HG03439 (cell line): ENCODE data around the gene DYRK1A.

ENCODE experiments used
- ATAC-seq: cut with Tn5 transposase; IDR thresholded peaks from one replicate; pipeline ENCODE4 v1.9.1; 2021; ENCODE audit warnings: mild to moderate bottlenecking, moderate library complexity; ENCODE audit not compliant: unreplicated experiment

Gene DYRK1A

DNA sequence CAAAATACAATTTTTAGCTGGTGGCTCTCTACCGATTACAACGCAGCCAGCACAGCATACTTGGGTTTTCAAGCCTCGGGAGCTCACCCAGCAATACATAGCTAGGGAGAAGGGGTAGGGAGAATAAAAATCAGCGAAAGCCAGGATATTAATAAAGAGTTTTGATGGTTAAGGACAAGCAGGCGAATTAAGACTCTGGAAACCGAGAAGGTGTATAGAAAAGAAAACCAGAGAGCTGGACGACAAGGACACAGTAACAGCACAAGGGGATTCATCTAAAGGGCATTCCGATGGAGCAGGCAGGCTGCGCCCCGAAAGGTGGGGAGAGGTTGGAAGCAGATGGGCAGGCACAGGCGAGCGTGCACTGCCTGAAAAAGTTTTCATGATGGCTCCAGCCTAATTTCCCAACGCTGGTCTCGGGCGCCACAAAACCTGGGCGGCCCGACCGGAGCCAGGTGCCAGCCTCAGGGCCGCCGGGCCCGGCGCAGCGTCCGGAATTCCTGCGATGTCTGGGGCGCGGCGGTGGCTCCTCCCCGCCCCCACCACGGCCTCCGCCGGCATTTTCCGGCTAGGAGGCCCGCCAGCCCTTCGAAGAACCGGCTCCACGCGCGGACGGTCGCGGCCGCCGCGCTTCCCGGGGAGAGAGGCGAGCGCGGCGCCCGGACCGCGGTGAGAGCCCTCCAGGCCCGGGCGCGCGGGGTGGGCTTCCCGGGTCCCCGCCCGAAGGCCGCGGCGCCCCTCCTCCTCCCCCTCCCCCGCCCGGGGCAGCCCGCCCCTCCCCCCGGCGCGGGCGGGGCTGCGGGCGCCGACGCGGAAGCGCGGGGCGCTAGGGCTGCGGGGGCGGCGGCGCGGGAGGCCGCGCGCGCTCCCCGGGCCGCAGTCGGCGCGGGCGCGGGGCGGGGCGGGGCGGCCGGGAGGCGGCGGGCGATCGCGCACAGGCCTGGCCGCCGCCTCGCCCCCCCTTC, 774 bp upstream of the DYRK1A start:
- peak; percentile 35 for ATAC-seq

DNA sequence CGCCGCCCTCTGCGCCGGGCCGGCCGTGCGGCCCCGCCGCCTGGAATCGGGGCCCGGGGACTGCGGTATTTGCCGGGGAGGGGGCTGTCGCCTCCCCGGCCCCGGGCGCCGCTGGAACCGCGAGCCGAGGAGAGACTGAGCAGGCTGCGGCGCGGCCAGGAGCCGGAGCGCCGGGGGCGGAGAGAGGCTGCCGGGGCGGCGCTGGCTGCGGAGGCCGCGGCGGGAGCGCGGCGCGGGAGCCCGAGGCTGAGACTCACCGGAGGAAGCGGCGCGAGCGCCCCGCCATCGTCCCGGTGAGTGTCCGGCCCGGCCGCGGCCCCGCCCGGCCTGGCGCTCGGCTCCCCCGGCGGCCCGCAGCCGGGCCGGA, 746 bp downstream of the DYRK1A start:
- ATAC-seq, result no peak

DNA sequence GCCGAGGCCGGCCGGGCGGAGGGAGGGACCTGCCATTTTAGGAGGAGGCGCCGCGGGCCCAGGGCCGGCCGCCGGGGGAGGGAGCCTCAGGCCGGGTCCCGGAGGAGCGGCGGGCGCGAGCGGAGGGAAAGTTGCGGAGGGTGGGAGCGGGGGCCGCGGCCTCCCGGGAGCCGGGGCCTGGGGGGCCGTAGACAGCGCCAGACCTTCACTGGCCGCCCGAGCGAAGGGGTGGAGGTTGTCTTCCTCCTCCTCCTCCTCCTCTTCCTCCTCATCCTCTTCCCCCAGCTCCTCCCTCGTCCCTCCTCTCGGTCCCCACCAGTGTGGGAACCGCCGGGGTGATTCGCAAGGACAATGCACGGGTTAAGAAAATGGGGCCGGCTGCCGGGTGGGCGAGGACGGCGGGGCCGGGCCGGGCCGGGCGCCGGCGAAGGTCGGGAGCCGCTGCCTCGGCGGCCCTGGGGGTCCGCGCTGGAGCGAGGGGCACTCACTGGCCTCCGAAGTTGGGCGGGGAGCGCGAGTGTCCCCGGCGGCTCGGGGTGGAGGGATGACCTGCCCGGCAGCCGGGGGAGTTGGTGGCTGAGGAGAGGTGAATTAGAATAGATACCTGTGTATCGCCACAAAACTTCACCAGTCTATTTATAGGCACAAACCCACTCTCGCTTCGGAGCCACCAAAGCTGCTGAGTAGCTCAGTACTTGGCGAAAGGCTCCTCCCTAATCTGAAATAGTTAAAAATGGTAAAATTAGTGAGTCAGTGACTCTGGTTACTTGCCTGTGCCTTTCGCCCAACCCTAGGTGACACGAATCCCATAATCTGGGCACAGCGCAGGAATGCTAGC, 1.3 kb downstream of the DYRK1A start:
- no peak for ATAC-seq

DNA sequence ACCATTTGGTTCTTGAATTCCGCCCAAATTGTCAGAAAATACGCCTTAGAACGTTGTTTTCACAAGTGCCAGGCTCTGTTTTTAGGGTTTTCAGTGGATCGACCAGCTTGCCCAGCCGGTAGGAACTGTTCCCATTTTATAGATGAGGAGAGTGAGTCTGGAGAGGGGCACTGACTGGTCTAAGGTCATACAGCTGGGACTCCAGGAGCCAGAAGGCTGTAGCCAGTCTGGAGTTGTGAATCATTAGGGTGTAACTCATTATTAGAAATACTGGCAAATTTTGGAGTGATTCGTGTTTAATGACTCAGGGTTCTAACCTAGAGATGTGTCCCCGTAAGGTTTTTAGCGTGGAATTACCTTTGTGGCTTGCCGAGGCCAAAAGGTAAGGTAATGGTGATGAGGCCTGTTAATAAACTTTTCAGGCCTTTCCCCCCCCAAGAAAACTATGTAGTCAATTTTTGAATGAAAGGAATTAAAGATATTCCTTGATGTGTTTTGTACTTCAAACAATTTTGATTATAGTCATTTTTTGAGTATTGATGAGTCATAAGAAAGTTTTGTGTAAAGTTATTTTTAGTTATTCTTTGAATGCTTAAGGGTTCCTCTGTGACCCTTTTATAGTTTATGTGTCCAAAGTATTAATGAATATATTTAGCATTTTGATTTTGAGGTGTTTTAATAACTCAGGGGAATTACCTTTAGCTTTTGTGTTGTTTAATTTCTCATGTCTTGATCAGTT, 2.1 kb downstream of the DYRK1A start:
- no peak for ATAC-seq

DNA sequence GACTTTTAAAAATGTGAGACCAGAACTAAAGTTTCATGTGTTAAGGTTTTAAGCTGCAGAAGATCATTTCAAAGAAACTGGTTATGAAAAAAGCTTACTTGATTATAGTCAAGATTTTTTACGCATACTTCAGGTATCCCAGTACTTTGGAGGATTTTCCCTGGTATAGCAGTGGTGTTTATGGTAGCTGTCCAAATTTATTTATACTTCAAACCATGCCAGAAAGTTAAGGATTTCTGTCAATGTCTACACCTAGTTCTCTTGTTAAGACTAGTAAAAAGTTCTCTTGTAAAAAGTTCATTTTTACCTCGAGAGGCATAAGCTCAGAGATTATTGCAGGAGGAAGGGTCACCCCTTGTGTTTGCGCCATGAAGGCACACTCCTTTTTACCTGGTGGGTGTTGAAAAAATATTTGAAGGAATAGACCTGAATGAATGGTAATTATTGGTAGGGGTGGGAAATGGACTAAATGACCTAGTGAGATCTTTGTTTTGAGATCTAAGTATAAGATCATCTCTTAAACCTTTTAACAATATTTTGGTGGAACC, 2.8 kb downstream of the DYRK1A start:
- ATAC-seq, result no peak

DNA sequence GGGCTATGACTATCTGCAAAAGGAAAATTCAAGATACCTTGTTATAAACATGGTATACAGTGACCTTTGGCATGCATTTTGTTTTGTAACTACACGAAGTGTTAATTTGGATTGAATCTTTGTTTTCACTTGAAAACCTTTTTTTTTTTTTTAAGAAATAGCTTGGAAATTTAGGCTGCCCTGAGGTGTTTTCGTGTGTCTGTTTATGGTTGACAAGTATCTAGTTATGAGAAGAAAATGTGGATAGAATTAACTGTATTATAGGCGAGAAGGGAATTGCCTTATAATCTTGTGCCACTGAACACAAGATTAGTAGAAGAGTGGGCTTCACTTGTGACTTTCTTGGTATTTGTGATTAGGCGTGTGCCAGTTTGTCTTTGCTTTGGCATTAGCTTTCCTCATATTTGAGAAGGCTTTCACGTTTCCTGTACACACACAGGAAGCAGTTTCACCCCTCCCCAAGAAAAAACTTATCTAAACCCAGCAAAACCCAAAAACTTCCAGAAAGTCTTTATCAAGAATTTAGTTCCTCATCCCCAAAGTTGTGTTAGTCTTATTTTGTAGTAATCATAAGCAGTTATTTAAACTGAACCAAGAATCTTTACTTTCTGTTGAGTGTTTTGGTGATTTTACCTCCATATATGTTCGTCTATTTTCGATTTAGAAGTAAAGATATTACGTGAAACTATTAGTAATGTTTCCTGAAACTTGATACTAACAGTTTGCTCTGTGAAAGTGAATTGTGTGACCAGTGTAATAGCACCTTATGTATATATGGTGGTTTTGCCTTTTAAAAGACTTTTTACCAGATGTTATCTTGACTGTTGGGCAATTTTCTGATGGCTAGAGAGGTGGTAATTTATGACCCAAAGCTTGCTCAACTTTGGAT, 3.8 kb downstream of the DYRK1A start:
- no peak for ATAC-seq

DNA sequence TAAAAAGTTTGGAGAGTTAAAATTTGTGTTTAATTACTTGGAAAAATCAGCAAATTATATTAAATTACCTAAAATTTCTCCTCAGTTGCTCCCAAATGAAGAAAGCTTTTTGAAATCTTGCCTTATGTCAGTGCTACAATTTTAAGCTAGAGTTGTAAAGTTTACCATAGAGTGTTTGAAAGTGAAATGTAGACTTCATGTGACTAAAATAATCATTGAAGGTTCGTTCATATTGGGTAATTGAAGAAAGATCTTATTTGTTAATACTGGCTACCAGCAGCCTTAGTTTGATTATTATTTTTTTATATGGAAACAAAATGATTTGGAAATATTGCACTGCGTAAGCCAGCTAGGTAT, 4.4 kb downstream of the DYRK1A start:
- ATAC-seq, result no peak

DNA sequence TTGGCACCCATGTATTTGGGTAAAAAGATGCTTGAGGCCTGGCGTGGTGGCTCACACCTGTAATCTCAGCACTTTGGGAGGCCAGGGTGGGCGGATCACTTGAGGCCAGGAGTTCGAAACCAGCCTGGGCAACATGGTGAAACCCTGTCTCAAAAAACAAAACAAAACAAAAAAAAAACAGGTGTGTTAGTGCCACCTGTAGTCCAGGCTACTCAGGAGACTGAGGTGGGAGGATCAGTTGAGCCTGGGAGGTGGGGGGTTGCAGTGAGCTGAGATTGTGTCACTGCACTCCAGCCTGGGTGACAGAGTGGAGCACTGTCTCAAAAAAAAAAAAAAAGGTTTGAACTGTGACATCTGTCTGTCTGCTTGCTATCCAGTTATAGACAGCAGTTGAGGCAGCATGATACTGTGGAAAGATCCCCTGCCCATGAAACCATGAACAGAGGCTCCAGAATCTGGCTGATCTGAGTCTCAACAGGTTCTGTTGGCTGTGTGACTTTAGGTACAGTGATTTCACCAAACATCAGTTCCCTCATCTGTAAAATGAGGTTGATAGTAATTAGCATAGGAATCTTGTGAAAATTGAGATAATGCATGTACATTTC, 5.7 kb downstream of the DYRK1A start:
- ATAC-seq, result no peak

DNA sequence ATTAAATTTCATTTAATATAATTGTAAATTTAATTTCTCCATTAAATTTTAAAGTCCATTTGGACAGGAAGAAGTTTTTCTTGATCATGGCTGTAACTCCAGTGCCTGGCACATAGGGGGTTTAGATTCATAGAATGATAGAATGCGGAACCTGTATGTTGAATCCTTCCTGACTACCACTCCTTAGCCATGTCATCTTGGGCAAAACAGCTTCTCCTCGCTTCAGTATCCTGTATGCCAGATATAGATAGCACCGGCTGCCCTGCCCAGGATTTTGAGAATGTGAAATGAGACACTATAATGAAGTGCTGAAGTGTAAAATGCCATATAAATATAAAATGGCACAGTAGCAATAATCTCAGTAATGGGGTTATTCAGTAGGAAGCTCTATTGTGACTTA, 6.4 kb downstream of the DYRK1A start:
- no peak for ATAC-seq

DNA sequence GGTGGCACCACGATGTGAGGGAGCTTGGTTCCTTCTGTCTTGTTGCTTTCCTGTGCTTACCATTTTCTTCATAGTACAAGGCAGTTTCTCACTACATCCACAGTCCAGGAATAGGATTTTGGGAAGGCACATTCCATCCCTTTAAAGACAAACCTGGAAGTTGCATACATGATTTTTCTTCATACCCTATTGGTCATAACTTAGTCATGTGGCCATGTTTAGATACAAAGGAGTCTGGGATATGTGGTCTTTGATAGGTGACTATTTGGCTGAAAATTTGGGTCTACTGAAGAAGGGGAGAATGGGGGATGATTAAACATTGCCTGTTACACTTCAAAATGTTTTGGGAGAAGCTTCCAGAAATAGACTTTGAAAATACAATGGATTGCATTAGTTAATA, 7.0 kb downstream of the DYRK1A start:
- ATAC-seq, result no peak

DNA sequence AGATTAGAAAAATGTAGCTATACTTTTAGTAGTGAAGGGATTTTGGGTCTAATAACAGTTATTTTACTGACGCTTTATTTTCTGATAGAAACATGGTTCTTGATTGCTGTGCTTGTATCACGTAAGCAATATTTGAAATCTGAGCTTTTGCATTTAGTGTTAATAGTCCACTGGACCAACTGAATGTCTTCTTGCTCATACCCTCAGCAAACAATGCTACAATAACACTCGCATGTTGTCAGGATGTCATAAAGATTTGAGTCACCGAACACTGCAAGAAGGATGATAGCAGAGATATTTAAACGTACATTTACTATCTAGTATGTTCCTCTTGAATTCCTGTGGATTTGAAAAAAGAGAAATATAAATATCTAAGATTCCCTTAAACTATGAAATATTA, 7.5 kb downstream of the DYRK1A start:
- no peak for ATAC-seq

DNA sequence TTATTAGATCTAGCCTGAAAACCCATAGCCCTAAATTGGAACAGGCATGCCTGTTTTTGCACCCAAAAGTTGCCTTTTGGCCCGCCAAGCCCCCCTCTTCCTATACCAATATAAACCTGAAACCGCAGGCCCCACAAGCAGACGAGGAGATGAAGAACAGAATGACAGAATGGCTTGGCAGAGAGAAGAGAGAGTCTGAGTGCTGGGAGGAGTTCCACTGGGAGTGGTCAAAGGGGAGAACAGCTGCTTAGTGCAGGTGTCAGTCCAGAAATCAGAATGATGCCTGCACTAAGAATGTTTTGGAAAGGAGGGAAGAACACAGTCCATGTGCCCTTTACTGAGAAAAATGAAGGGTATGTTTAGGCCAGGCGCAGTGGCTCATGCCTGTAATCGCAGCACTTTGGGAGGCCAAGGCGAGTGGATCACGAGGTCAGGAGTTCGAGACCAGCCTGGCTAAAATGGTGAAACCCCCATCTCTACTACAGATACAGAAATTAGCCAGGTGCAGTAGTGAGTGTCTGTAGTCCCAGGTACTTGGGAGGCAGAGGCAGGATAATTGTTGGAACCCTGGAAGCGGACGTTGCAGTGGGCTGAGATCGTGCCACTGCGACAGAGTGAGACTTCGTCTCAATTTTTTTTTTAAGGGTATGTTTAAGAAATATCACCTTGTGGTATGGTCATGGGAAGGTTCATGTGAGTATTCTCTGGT, 9.4 kb downstream of the DYRK1A start:
- ATAC-seq, result no peak

DNA sequence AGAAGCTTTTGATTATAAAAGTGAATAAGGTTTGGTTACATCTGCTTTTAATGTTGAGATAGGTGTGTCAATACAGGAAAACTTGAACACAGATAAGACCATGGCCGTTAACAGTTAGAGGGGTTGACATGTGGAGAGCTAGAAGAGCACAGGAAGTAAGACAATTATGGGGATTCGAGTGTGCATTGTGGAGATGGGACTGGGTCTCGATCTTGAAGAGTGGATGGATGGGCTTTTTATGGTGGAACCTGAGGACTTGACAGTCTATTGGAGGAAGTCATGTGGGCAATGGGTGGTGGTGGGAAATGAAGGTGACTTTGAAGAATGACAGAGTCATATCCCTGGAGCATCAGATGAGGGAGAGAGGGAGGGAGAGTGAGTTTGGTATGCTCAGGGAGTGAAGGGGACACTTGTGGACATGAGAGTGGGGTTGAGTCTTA, 12.1 kb downstream of the DYRK1A start:
- no peak for ATAC-seq

DNA sequence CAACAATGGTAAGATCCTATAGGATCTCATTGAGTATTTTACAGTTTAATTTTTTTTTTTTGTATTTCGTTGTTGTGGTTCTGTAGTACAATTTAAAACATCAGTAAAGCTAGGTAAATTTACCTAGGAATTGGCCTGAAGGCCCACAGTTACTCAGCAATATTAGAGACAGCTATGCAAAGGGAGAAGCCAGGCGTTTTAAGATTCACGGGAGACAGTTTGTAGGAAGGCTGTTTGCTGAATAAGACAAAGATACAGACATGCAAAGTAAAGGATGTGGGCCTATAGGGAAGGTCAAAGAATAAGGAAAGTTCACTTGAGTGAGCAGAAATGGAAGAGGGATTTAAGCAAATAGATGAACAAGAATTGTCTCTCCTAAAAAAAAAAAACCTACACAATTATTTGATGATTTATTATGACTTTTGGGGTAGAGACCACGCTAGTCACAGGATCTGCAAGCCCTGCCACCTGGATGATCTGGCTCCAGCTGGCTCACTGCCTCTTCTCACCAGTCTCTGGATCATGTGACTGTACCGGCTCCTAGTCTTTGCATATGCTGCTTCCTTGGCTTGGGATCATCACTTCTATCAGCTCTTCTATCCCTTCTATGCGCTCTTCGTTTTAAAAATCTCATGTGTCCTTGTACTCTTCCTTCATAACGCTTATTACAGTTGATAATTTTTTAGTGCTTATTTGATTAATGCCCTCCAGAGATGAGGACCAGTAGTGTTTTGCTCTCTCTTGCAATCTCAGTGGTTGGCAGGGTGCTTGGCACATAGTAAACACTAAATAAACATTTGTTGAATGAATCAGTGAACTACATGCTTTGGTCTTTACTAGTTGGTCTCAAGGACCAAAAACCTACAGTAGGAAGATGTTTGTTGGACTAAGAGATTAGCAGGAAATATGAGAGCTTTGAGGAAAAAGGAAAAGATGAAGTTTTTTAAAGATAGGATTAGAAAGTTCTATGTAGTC, 14.1 kb downstream of the DYRK1A start:
- no peak for ATAC-seq

DNA sequence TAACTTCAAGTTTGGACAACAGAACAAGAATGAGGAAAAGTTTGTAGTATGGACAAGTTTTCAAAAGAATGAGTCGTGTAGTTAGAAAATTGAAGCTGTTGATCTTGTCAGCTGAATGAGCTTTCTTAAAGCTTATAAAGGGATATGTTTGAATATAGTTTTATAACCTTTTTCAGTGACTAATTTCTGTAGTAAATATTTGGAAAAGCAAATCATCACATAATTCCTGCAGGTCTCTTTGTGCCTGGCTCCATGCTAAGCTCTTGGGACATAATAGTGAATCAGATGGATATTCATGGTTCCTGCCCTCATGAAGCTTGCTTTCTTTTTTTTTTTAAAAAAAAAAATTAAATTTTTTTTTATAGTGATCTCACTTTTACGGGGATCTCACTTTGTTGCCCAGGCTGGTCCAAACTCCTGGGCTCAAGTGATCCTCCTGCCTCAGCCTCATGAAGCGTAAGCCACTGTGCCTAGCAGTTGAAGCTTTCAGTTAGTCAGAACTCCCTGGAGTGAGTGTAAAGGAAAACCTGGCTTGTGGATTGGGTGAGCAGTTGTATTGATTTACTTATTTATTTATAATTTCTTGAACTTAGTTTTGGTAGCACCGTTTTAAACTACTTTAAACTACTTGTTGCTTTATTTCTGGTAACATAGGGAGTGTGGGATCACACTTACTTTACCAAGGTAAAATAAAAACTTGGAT, 15.5 kb downstream of the DYRK1A start:
- no peak for ATAC-seq

DNA sequence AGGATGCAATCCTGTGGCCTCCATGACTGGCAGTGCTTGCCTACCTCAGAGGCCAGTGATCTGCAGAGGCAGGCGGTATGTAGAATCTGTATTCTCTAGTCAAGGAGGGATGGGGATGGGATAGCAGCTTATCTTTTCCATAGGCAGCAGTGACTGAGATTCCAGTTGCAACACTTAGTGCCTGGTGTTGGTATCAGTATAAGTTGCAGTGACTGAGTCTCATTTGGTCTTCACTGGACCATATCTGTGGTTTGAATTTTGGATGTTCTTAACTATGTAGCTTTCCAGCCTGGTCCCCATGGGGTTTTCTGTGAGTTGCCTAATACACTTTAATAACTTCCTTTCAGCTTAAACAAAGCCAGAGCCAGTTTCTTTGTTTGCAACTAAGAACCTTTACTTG, 16.5 kb downstream of the DYRK1A start:
- no peak for ATAC-seq

DNA sequence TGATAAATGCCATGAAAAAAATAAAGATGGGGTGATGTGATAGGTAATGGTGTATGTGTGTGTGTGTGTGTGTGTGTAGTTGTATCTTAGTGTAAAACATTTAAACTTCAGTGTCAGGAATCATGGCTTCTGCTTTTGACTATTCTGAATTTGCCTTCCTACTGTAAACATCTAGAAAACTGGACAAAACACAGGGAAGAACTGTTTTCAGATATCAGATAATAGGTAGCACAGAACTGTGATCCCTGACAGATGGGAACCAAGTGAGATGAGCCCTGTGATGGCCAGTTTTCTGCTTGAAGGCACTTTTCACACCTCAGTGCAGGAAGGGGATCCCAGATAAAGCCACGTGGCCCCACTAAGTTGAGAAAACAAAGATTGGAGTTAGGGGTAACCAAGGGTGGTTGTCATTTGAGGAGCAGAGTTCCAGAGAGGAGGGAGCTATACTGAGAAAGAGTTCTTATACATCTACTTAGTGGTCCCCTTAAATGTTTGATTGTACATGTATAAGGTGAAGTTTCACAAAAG, 17.3 kb downstream of the DYRK1A start:
- ATAC-seq, result no peak
